Astrocyte of the cerebellum (primary cell): Measurements from ENCODE around the gene C3orf80.
"Not testable (repeated sequence)": the region's sequence is repeated elsewhere in the genome, so short reads cannot be mapped to it uniquely, and the experiment has no call there.

Source experiments
- DNase-seq: peaks from one replicate; pipeline ENCODE4 v3.0.0-alpha.2; 2011; ENCODE audit warnings: low read depth
- H3K4me3 ChIP-seq: 2 replicates; pipeline ENCODE4 v1.5.1; 2011; ENCODE audit warnings: mild to moderate bottlenecking, low read depth, low read length, moderate library complexity
- CTCF ChIP-seq: IDR thresholded peaks from 2 replicates; pipeline ENCODE4 v1.5.1; 2012; ENCODE audit warnings: low read length, low read depth, moderate library complexity, mild to moderate bottlenecking; ENCODE audit errors: missing control alignments
- in situ Hi-C: cut with HindIII; loops from 2 replicates; pipeline ENCODE4 v1.10.0; 2017; ENCODE audit warnings: low sequenced_read_pairs

C3orf80 gene

DNA sequence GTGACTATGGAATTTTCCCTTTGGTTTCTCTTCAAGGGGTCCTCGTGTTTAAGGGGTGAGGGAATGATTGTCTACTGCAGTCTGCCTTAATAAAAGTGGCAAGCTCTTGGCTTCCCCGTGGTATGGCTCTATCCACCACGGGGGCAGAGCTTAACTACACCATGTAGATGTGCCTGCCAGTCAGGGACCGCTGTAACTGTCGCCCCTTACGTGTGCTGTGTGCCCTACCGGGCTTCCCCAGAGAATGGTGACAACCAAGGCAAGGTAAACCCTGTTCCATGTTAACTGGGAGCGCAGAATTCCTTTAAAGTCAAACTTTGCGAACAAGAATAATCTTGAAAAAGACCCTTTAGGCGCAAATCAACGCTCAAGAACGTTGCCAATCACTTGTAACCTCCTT, 966 bp upstream of the C3orf80 start:
- no peak overlapping the region for H3K4me3 ChIP-seq
- no peak for DNase-seq
- TF ChIP-seq CTCF, result no peak
- in situ Hi-C loops, result no loop called here

DNA sequence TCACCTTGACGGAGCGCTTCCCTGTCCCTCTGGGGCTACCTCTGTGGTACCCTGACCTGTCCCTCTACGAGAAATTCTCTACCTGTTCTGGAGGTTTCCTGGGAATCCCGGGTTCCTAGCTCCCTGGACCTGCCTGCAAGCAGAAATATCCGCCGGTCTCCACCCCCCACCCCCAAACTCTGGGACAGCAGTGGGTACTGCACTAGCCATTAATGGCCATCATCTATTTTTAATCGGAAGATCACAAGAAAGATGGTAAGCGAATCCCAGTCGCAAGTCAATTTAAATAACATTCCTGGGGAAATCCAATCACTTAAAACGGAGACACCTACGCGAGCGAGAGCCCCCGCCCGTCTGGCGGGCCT, 429 bp upstream of the C3orf80 start:
- DNase-seq, result no peak
- in situ Hi-C loops, result no loop called here
- TF ChIP-seq CTCF, result no peak
- peak overlapping the region; percentile 43 for H3K4me3 ChIP-seq

DNA sequence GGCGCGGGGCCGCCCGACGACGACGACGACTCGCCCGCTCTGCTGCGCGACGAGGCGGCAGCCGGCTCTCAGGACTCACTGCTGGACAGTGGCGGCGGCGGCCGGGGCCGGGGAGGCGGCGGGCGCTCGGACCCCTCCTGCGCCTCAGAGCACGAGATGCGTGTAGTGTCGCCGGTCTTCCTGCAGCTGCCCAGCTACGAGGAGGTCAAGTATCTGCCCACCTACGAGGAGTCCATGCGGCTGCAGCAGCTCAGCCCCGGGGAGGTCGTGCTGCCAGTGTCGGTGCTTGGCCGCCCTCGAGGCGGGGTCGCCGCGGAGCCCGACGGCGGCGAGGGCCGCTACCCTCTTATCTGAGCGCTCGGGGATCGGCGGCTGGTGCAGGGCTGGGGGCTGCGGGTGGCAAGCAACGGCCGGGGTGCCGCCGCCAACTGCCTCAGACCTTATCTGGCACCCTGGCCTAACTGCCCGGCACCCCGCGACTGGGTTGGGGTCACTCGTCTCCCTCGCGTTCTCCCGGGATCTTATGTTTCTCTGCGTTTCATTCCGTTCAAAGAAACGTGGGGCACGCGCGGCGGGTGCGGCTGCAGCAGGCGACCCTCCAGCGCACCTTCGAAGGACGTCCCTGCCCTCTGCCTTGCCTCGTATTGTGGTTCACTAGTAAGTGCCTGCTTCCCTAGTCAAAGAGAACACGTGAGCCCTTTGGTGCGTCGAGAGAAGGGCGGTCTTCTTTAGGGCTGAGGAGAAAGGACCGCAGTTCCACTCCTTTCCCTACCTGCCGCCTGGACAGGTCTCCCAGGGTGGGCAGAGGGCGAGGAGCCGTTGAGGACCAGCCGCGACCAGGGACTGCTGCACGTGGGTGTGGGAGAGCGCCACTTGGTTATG, 1.0 kb downstream of the C3orf80 start:
- in situ Hi-C loops, result no loop called here
- peak overlapping the region; percentile 43 for H3K4me3 ChIP-seq
- no peak for TF ChIP-seq CTCF
- DNase-seq, result no peak

DNA sequence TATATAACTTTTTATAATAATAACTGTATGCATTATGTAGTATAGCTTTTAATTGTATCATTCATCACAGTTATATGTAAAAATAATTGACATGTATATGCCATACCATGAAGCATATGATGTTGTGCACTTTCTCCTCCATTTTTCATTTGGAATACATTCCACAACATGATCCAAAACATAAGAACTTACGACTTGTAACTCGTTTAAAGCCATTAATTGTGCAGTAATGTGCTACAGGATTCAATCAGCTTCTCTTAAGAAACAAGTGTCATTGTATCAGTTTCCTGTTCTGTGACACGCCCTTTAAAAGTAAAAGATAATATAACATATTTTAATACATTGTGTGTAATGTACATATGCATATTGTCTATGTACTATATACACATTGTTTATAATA, 2.2 kb downstream of the C3orf80 start:
- no peak for TF ChIP-seq CTCF
- no peak overlapping the region for H3K4me3 ChIP-seq
- DNase-seq, result no peak
- in situ Hi-C loops, result no loop called here

GRCh38 chr3:160232014-160232413, 6.8 kb downstream of the C3orf80 start:
- H3K4me3 ChIP-seq, result no peak overlapping the region
- in situ Hi-C loops, result no loop called here
- no peak for DNase-seq
- TF ChIP-seq CTCF, result no peak

DNA sequence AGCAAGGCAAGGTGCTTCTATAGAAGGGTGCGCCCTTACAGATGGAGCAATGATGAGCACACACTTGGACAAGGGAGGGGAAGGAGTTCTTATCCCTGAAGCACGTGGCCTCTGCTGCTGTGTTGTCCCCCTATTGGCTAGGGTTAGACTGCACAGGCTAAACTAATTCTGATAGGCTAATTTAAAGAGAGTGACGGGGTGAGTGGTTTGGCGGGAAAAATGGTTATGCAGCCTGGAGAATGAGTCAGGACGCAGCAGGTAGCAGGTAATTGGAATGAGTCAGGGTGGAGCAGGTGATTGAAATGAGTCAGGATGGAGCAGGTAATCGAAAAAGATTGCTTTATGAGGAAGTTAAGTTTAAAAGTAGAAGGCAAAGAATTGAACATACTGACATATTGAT, 15.5 kb downstream of the C3orf80 start:
- H3K4me3 ChIP-seq, in situ Hi-C loops, DNase-seq: not testable (repeated sequence)

DNA sequence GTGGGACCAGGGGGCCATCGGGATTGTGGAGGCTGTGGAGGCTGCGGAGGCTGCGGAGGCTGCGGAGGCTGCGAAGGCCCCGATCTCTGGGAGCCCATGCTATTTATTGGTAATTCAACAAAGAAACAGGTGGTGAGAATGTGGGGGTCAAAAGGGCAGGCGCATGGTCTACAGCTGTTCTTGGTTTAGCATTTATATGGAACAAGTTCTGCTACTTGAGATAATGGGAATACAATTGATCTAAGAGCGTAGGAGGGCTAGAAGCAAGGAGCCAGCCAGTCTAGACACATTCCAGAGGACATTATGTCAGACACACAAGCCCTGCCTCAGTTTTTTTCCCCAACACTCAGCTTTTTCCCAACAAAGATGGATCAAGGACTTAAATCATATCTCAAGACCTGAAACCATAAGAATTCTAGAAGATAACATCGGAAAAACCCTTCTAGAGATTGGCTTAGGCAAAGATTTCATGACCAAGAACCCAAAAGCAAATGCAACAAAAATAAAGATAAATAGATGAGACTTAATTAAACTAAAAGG, 20.1 kb downstream of the C3orf80 start:
- TF ChIP-seq CTCF, result no peak
- no peak overlapping the region for H3K4me3 ChIP-seq
- no peak for DNase-seq
- in situ Hi-C loops, result no loop called here
